WERI-Rb-1 (cell line): ENCODE data around the gene TMEM190.

ENCODE experiments used
- DNase-seq: peaks from one replicate; pipeline ENCODE4 v3.0.0-alpha.2; 2020
- H3K27ac ChIP-seq: fragments of 250-450 bp; sonication (Bioruptor Pico); 2 replicates; pipeline ENCODE4 v1.5.1; 2020; ENCODE audit warnings: mild to moderate bottlenecking, moderate library complexity
- H3K27me3 ChIP-seq: fragments of 250-450 bp; sonication (Bioruptor Pico); 2 replicates; pipeline ENCODE4 v1.5.1; 2021; ENCODE audit warnings: mild to moderate bottlenecking, low read depth, moderate library complexity; ENCODE audit not compliant: insufficient read depth, severe bottlenecking
- H3K36me3 ChIP-seq: fragments of 250-450 bp; sonication (Bioruptor Pico); 2 replicates; pipeline ENCODE4 v1.5.1; 2020; ENCODE audit warnings: mild to moderate bottlenecking, moderate library complexity
- H3K4me3 ChIP-seq: 2 replicates; pipeline ENCODE4 v1.5.1; 2011; ENCODE audit warnings: low read depth, mild to moderate bottlenecking, control low read depth, low read length
- H3K9me3 ChIP-seq: fragments of 250-450 bp; sonication (Bioruptor Pico); 2 replicates; pipeline ENCODE4 v1.5.1; 2021; ENCODE audit warnings: mild to moderate bottlenecking, moderate library complexity; ENCODE audit not compliant: severe bottlenecking
- TF ChIP-seq, protein P1 (sequence below): IDR thresholded peaks from 2 replicates; pipeline ENCODE4 v1.5.1; 2011; ENCODE audit warnings: low read depth, mild to moderate bottlenecking, control low read depth, inconsistent platforms, low read length

The TMEM190 gene

DNA sequence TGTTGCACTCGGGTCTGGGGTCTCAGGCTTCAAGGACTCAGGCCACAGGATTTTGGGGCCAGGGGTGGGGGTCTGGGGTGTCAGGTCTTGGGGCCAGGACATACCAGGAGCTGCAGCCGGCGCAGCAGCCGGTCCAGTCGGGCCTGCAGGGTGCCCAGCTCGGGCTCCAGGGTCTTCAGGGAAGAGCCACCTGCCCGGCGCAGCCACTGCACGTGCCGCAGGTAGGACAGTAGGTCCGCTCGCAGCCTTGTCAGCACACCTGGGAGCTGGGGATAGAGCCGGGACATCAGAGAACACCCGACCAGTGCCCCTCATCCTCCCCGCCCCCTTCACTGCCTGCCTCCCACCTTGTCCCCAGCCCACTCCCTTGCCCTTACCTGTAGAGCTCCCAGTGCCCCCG lies 8.5 kb upstream of the TMEM190 start:
- Histone ChIP-seq H3K27ac (no peak overlapping the region), H3K27me3 (no peaks in the 10 kb centered on the region), H3K36me3 (no peaks in the 10 kb centered on the region), H3K9me3 (no peaks in the 10 kb centered on the region), H3K4me3 (no peak overlapping the region)
- DNase-seq: no peak
- TF ChIP-seq, protein P1, sequence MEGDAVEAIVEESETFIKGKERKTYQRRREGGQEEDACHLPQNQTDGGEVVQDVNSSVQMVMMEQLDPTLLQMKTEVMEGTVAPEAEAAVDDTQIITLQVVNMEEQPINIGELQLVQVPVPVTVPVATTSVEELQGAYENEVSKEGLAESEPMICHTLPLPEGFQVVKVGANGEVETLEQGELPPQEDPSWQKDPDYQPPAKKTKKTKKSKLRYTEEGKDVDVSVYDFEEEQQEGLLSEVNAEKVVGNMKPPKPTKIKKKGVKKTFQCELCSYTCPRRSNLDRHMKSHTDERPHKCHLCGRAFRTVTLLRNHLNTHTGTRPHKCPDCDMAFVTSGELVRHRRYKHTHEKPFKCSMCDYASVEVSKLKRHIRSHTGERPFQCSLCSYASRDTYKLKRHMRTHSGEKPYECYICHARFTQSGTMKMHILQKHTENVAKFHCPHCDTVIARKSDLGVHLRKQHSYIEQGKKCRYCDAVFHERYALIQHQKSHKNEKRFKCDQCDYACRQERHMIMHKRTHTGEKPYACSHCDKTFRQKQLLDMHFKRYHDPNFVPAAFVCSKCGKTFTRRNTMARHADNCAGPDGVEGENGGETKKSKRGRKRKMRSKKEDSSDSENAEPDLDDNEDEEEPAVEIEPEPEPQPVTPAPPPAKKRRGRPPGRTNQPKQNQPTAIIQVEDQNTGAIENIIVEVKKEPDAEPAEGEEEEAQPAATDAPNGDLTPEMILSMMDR: no peak

DNA sequence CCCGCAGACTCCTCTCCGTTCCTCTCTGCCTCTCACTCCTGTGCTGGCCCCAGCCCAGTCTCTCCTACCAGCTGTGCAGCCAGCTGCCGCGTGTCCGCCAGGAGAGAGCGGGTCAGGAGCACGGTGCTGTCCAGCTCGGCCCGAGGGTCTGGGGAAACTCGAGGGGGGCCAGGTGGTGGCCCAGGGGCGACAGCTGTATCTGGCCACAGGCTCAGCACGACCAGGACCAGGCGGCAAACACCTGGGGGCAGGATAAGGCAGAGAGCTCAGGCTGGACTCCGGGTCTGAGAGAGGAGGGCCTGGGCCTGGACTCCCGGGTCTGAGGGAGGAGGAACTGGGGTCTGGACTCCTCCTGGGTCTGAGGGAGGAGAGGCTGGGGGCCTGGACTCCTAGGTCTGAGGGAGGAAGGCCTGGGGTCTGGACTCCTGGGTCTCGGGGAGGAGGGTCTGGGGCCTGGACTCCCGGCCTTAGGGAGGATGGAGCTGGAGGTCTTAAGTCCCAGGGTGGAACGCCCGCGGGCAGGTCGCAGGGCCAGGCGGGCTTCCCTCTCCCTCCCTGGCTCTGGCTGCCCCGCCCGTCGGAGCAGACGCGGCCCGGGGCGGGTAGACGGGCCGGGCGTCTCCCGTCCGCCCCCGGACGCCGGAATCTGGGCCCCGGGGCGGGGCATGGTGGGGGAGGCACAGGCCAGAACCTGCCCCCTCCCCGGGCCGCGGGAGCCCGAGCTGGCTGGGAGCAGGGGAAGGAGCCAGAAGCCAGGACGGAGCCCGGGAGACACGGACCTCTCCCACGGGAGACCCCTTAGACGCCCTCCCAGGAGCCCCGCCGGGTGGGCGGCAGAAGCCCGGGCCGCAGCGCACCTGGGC lies 7.7 kb upstream of the TMEM190 start:
- Histone ChIP-seq H3K27ac (no peak overlapping the region), H3K27me3 (no peaks in the 10 kb centered on the region), H3K9me3 (no peaks in the 10 kb centered on the region), H3K4me3 (peak overlapping the region; percentile 51), H3K36me3 (no peaks in the 10 kb centered on the region)
- TF ChIP-seq, protein P1: no peak
- DNase-seq: peak; percentile 42

DNA sequence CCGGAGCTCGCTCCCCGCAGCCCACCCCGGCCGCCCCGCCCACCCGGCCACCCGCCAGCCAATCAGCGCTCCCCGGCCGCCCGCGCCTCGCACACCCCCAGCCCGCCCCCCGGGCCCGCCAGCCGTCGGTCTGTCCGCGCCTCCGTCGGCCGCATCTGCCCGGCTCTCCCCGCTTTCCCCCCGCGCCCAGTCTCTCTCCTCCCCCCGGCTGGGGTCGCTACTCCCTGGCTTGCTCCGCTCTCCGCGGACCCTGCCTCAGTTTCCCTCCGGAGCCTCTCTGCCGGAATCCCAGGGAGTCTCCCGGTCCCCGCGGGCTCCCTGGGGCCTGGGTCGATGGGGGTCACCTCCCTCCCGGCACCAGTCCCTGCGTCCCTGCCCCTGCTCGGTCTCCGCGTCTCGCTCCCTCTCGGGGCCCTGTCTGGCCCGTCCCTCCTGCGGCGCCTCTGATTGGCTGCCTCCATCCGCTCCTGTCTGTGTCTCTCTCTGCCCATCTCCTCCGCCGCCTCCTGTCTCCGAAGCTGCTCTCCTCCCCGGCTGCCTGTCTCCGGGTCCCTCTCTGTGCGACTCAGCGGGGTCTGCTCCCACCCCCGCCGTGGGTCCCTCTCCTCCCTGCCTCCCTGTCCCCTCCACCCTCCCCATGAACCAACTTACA lies 6.8 kb upstream of the TMEM190 start:
- peak overlapping the region; percentile 63 for H3K4me3 ChIP-seq
- H3K27ac ChIP-seq: no peak overlapping the region

DNA sequence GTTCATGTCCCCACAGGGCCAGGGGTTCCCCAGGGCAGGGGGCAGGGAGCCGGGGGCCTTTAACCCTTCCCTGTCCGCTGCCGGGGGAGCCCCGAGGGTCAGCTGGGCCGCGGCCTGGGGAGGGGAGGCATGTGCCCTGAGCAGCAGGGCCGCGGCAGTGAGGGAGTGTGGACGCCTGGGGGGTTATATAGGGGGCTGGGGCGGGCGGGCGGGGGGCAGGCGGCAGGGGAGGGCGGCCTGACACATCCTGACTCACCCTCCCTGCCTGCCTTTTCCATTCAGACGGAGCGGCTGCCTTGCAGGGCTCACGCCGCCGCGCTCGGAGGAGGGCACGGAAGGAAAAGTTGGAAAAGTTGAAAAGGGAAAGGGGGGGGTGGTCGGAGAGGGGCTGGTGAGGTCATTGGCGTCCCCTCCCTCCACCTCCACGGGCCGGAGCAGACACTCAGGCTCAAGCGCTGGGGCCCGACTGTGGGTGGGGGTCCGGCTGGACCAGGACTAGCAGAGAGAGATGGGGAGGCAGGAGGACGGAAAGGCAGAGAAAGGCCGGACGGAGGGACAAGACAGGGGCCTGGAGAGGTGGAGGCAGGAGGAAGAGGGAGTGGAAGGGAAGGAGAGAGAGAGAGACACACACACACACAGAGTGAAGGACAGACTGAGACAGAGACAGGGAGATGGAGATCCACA lies 6.2 kb upstream of the TMEM190 start, which contains the start of gene IL11:
IL11 (minus strand) TSS at position 159 of the 684 bp plus-strand sequence; CDS start at position 6, 153 bp downstream.
- Histone ChIP-seq H3K36me3 (no peaks in the 10 kb centered on the region), H3K27me3 (no peaks in the 10 kb centered on the region), H3K27ac (no peak within 1 kb of the TSS), H3K9me3 (no peaks in the 10 kb centered on the region), H3K4me3 (peak within 1 kb of the TSS; percentile 63)
- TF ChIP-seq, protein P1: no peak
- no peak for DNase-seq

More for the DNA sequence above, 6.8 kb upstream of the TMEM190 start:
- H3K36me3 ChIP-seq: no peaks in the 10 kb centered on the region
- H3K27me3 ChIP-seq: no peaks in the 10 kb centered on the region
- H3K9me3 ChIP-seq: no peaks in the 10 kb centered on the region
- TF ChIP-seq, protein P1: no peak
- DNase-seq: peak; percentile 83

DNA sequence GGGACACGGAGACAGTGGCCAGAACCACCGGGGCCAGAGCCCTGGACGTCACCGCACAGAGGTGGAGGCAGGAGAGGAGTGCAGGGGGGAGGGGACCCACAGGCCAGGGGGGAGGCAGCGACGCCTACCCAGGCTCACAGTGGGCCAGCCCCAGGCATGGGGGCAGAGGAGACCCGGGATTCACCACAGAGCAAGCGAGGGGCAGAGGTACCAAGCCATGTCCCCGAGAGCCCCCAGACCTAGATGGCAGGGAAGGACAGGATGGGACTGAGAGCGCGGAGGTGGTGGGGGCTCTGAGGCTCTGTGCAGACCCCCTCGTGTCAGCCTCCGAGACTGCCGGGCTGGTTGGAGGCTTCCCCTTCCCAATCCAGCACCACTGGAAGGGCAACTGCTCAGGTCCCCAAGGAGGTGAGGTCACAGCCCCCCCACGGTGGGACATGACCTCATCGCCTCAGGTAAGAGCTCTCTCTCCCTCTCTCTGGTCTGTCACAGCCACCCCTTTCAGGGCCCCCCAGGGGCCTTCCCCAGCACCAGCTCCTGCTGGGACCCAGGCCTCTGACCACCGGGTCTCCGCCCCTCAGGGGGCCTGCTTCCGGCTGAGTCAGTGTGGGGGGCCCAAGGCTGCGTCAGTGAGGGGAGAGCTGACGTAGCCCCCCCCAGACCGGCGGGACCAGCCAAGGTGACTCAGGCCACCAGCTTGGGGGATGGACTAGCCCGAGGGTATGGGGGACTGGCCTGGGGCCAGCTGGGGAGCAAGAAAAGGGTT lies 4.1 kb upstream of the TMEM190 start:
- no peak for DNase-seq
- TF ChIP-seq, protein P1: no peak
- Histone ChIP-seq H3K36me3 (no peaks in the 10 kb centered on the region), H3K4me3 (no peak overlapping the region), H3K27ac (no peak overlapping the region), H3K9me3 (no peaks in the 10 kb centered on the region), H3K27me3 (no peaks in the 10 kb centered on the region)
